Fibroblast of pulmonary artery (primary cell): ENCODE data around the gene CDC42BPA.

Experiments
- DNase-seq: peaks from one replicate; pipeline ENCODE4 v3.0.0-alpha.2; 2010; ENCODE audit warnings: low read depth
- H3K4me3 ChIP-seq: replicated peaks from 2 replicates; pipeline ENCODE4 v1.5.1; 2011; ENCODE audit warnings: low read depth, mild to moderate bottlenecking, control low read depth, low read length, moderate library complexity
- CTCF ChIP-seq: IDR thresholded peaks from 2 replicates; pipeline ENCODE4 v1.5.1; 2011; ENCODE audit warnings: mild to moderate bottlenecking, control low read depth, low read length, inconsistent platforms; ENCODE audit errors: missing control alignments

CDC42BPA gene

GRCh38 chr1:227318016-227318852 is at the start of gene CDC42BPA:
Gene CDC42BPA (minus strand): TSS chr1:227318492. CDS start chr1:227317182, 1,310 bp downstream.
- peak within 1 kb of the TSS; percentile 76 for H3K4me3 ChIP-seq
- TF ChIP-seq CTCF, result no peak
- DNase-seq, result peak; percentile 94

- no peak for TF ChIP-seq CTCF
- H3K4me3 ChIP-seq, result no peak overlapping the region
- no peak for DNase-seq
These were observed 49.7 kb upstream of the CDC42BPA start for GRCh38 chr1:227368009-227368408.

GRCh38 chr1:227365473-227366431 is 47.5 kb upstream of the CDC42BPA start:
- TF ChIP-seq CTCF, result no peak
- H3K4me3 ChIP-seq, result no peak overlapping the region
- no peak for DNase-seq

- H3K4me3 ChIP-seq, result no peak overlapping the region
- no peak for TF ChIP-seq CTCF
- DNase-seq, result no peak
These were observed 46.4 kb upstream of the CDC42BPA start for GRCh38 chr1:227364657-227365056.

GRCh38 chr1:227363825-227364224 is 45.5 kb upstream of the CDC42BPA start:
- TF ChIP-seq CTCF, result no peak
- H3K4me3 ChIP-seq, result no peak overlapping the region
- DNase-seq, result no peak

- TF ChIP-seq CTCF, result no peak
- H3K4me3 ChIP-seq, result no peak overlapping the region
- DNase-seq, result peak; percentile 41
These were observed 43.7 kb upstream of the CDC42BPA start for GRCh38 chr1:227362039-227362438.
